SK-N-SH (cell line): ENCODE results near the gene SLC26A3. TPM values are rescaled to one million over a fixed set of nuclear protein-coding genes. Genes with fewer than 3 reads are reported as not detected.

Experiments
- CTCF ChIA-PET: fragments of 300-600, 350-600 bp; formaldehyde crosslinking; extraction: SDS; loops from one replicate; lab custom pipeline; 2021; lab: Yijun Ruan, JAX
- POLR2A ChIA-PET: fragments of 350-600 bp; sonication (Branson Sonifier 250); formaldehyde crosslinking; extraction: SDS; loops from one replicate; lab custom pipeline; 2020; ENCODE audit warnings: antibody characterized with exemption, inconsistent platforms; lab: Yijun Ruan, JAX
- DNase-seq: peaks from one replicate; pipeline ENCODE4 v3.0.0; 2012
- H2AFZ ChIP-seq: fragments of 200-600 bp; sonication (generic); 2 replicates; pipeline ENCODE4 v1.8.1; 2016; ENCODE audit warnings: antibody characterized with exemption, mild to moderate bottlenecking, low read depth
- H3F3A ChIP-seq: fragments of 200-600 bp; sonication (generic); replicated peaks from 2 replicates; pipeline ENCODE3; 2016; ENCODE audit warnings: antibody characterized with exemption, mild to moderate bottlenecking; ENCODE audit not compliant: insufficient read depth
- H3K27ac ChIP-seq, 2 experiments: fragments of 200-500 bp in 1 of 2; fragments of 200-600 bp in 1 of 2; sonication (Bioruptor generic) in 1 of 2; sonication (generic), shearing (Covaris generic) in 1 of 2; 2 replicates each; pipeline versions ENCODE4 v1.5.1 to v1.6.1; 2014 to 2016; ENCODE audit warnings: low read depth in 2 of 2, inconsistent platforms in 1 of 2, low read length in 1 of 2, mild to moderate bottlenecking in 1 of 2, mixed read lengths in 1 of 2
- H3K27me3 ChIP-seq: fragments of 200-600 bp; sonication (generic), shearing (Covaris generic); 2 replicates; pipeline ENCODE4 v1.6.1; 2016; ENCODE audit warnings: mixed run types; ENCODE audit not compliant: insufficient read depth
- H3K36me3 ChIP-seq, 2 experiments: fragments of 200-500 bp in 1 of 2; fragments of 200-600 bp in 1 of 2; sonication (Bioruptor generic) in 1 of 2; sonication (generic) in 1 of 2; replicated peaks in 1 of 2; 2 replicates each; pipeline versions ENCODE3 to v1.5.1; 2014 to 2016; ENCODE audit warnings: low read length in 1 of 2, mild to moderate bottlenecking in 1 of 2; ENCODE audit not compliant: insufficient read depth in 2 of 2, control insufficient read depth in 1 of 2
- H3K4me1 ChIP-seq, 2 experiments: fragments of 200-500 bp in 1 of 2; fragments of 200-600 bp in 1 of 2; sonication (Bioruptor generic) in 1 of 2; sonication (generic), shearing (Covaris generic) in 1 of 2; 2 replicates each; pipeline versions ENCODE4 v1.5.1 to v1.6.1; 2014 to 2016; ENCODE audit warnings: low read depth in 1 of 2, low read length in 1 of 2, mixed run types in 1 of 2; ENCODE audit not compliant: insufficient read depth in 2 of 2, control insufficient read depth in 1 of 2
- H3K4me2 ChIP-seq: fragments of 200-600 bp; sonication (generic), shearing (Covaris generic); 2 replicates; pipeline ENCODE4 v1.6.1; 2017; ENCODE audit warnings: mixed run types
- H3K4me3 ChIP-seq, 2 experiments: fragments of 200-500 bp in 1 of 2; fragments of 200-600 bp in 1 of 2; sonication (Bioruptor generic) in 1 of 2; sonication (generic), shearing (Covaris generic) in 1 of 2; 2 replicates each; pipeline versions ENCODE4 v1.5.1 to v1.8.1; 2014 to 2016; ENCODE audit warnings: low read depth in 2 of 2, inconsistent platforms in 1 of 2, low read length in 1 of 2, mild to moderate bottlenecking in 1 of 2, mixed read lengths in 1 of 2, moderate library complexity in 1 of 2
- H3K79me2 ChIP-seq: fragments of 200-600 bp; sonication (generic); 2 replicates; pipeline ENCODE4 v1.8.1; 2017; ENCODE audit warnings: mild to moderate bottlenecking; ENCODE audit not compliant: insufficient read depth
- H3K9ac ChIP-seq: fragments of 200-600 bp; sonication (generic); 2 replicates; pipeline ENCODE4 v1.6.1; 2017; ENCODE audit warnings: mixed run types
- H3K9me2 ChIP-seq: fragments of 200-600 bp; sonication (generic); 2 replicates; pipeline ENCODE4 v1.6.1; 2017; ENCODE audit warnings: mixed run types
- H3K9me3 ChIP-seq: fragments of 200-600 bp; sonication (generic); 2 replicates; pipeline ENCODE4 v1.6.1; 2017; ENCODE audit warnings: mixed run types, mild to moderate bottlenecking, moderate library complexity
- H4K20me1 ChIP-seq: fragments of 200-600 bp; sonication (generic); 2 replicates; pipeline ENCODE4 v1.6.1; 2017; ENCODE audit warnings: mild to moderate bottlenecking, mixed run types; ENCODE audit not compliant: insufficient read depth
- CHD2 ChIP-seq: fragments of 150-350 bp; IDR thresholded peaks from 2 replicates; pipeline ENCODE4 v1.6.1; 2018; ENCODE audit warnings: low read length; ENCODE audit not compliant: partially characterized antibody
- CTCF ChIP-seq: fragments of 200-600 bp; sonication (generic); IDR thresholded peaks from 2 replicates; pipeline ENCODE4 v1.6.1; 2017; ENCODE audit warnings: antibody characterized with exemption, mild to moderate bottlenecking, moderate library complexity
- EP300 ChIP-seq, 2 experiments: IDR thresholded peaks; 2 replicates each; pipeline versions ENCODE4 v1.4.0 to v1.6.1; 2012; ENCODE audit warnings: borderline replicate concordance in 1 of 2, low read depth in 1 of 2, low read length in 1 of 2
- EZH2phosphoT487 ChIP-seq: fragments of 200-600 bp; sonication (generic); IDR thresholded peaks from 2 replicates; pipeline ENCODE4 v1.6.1; 2017; ENCODE audit warnings: low read depth, mixed run types, mild to moderate bottlenecking, antibody characterized with exemption, moderate library complexity, borderline replicate concordance
- FOXM1 ChIP-seq: IDR thresholded peaks from 2 replicates; pipeline ENCODE4 v1.4.0; 2012; ENCODE audit warnings: low read depth, mild to moderate bottlenecking
- JUND ChIP-seq: IDR thresholded peaks from 2 replicates; pipeline ENCODE4 v1.4.0; 2012
- MAX ChIP-seq: IDR thresholded peaks from 2 replicates; pipeline ENCODE4 v1.4.0; 2012; ENCODE audit warnings: low read depth
- MXI1 ChIP-seq: IDR thresholded peaks from 2 replicates; pipeline ENCODE4 v1.6.1; 2012; ENCODE audit warnings: mild to moderate bottlenecking, low read depth, low read length, improper control_type of control experiment
- POLR2AphosphoS5 ChIP-seq: IDR thresholded peaks from 2 replicates; pipeline ENCODE4 v1.6.1; 2012; ENCODE audit warnings: low read depth, low read length
- RFX5 ChIP-seq: IDR thresholded peaks from 2 replicates; pipeline ENCODE4 v1.6.1; 2012; ENCODE audit warnings: mild to moderate bottlenecking, improper control_type of control experiment, low read length
- RXRA ChIP-seq: IDR thresholded peaks from 2 replicates; pipeline ENCODE4 v1.4.0; 2012; ENCODE audit warnings: low read depth, mild to moderate bottlenecking, borderline replicate concordance
- SIN3A ChIP-seq: IDR thresholded peaks from 2 replicates; pipeline ENCODE4 v1.6.1; 2012; ENCODE audit warnings: low read depth, mild to moderate bottlenecking, low read length, moderate library complexity, borderline replicate concordance
- TAF1 ChIP-seq: IDR thresholded peaks from 2 replicates; pipeline ENCODE4 v1.6.1; 2012; ENCODE audit warnings: low read depth, mild to moderate bottlenecking, low read length, moderate library complexity, borderline replicate concordance
- TCF12 ChIP-seq: IDR thresholded peaks from 2 replicates; pipeline ENCODE4 v1.4.0; 2012
- TEAD4 ChIP-seq: IDR thresholded peaks from 2 replicates; pipeline ENCODE4 v1.4.0; 2012; ENCODE audit warnings: mild to moderate bottlenecking, borderline replicate concordance; ENCODE audit not compliant: insufficient read depth
- USF1 ChIP-seq: IDR thresholded peaks from 2 replicates; pipeline ENCODE4 v1.4.0; 2012; ENCODE audit warnings: low read depth, borderline replicate concordance
- YY1 ChIP-seq: IDR thresholded peaks from 2 replicates; pipeline ENCODE4 v1.4.0; 2012; ENCODE audit warnings: low read depth, mild to moderate bottlenecking
- WGBS: methylation state at CpG from one replicate; pipeline ENCODE4 v1.1.6; 2017; ENCODE audit warnings: low lambda C conversion rate; 5-methylcytosine and 5-hydroxymethylcytosine counted together
- polyA plus RNA-seq, 3 experiments: library from polyadenylated mRNA; depleted of rRNA; stranded (reverse); fragments of >200 nt; gene quantifications; 2 replicates each; pipeline ENCODE4 v1.2.3, GENCODE V29; 2012

Gene SLC26A3
- polyA plus RNA-seq, 1 of the 3 experiments (the other 2 are of a cell fraction), result not detected

GRCh38 chr7:107783648-107784047 lies 19.4 kb downstream of the SLC26A3 start:
- DNase-seq, result no peak
- Histone ChIP-seq H4K20me1 (no peaks in the 10 kb centered on the region), H3K4me3 (no peak overlapping the region), H3K4me2 (no peak overlapping the region), H3K9me3 (no peaks in the 10 kb centered on the region), H3K9me2 (no peaks in the 10 kb centered on the region), H3F3A (no peaks in the 10 kb centered on the region), H2AFZ (no peak overlapping the region), H3K27me3 (peaks cover 12% of the 10 kb centered on the region; the same call in 1 of the 2 replicates), H3K79me2 (no peaks in the 10 kb centered on the region), H3K27ac (no peak overlapping the region), H3K9ac (no peak overlapping the region), H3K4me1 (no peaks in the 10 kb centered on the region; a peak in 1 of 4 replicates), H3K36me3 (no peaks in the 10 kb centered on the region)
- ChIA-PET CTCF (no interaction called here), POLR2A (no interaction called here)
- TF ChIP-seq CTCF (no peak), CHD2 (no peak), POLR2AphosphoS5 (no peak), TEAD4 (no peak), RXRA (no peak)
- WGBS, result 52% methylated on average over 1 of the region's 1 CpG

- TF ChIP-seq TAF1, result no peak
- no peak for TF ChIP-seq JUND
- no peak for TF ChIP-seq TEAD4
- no peak for TF ChIP-seq RFX5
- no peak for TF ChIP-seq RXRA
- no peak for TF ChIP-seq POLR2AphosphoS5
- no peak for TF ChIP-seq YY1
- no peak for TF ChIP-seq MAX
- TF ChIP-seq TCF12, result no peak
- no peak for TF ChIP-seq SIN3A
- no peak for TF ChIP-seq MXI1
- no peak for TF ChIP-seq FOXM1
- no peak for TF ChIP-seq EP300 (IDR thresholded peaks at IDR 0.05; ENCODE audit: borderline replicate concordance in 1 of 2, low read depth in 1 of 2, low read length in 1 of 2)
- TF ChIP-seq USF1, result no peak
- TF ChIP-seq EZH2phosphoT487, result no peak
- CTCF ChIA-PET, result no interaction called here
- Histone ChIP-seq H3K4me3 (no peak overlapping the region), H3K4me2 (no peak overlapping the region), H3K27me3 (peaks cover 12% of the 10 kb centered on the region; the same call in 1 of the 2 replicates), H2AFZ (no peak overlapping the region), H3K36me3 (no peaks in the 10 kb centered on the region), H4K20me1 (no peaks in the 10 kb centered on the region), H3K9me2 (no peaks in the 10 kb centered on the region), H3K9ac (no peak overlapping the region), H3K79me2 (no peaks in the 10 kb centered on the region), H3K4me1 (no peaks in the 10 kb centered on the region; a peak in 1 of 4 replicates), H3F3A (no peaks in the 10 kb centered on the region), H3K9me3 (no peaks in the 10 kb centered on the region), H3K27ac (no peak overlapping the region)
- DNase-seq, result no peak
- 60% methylated on average over 3 of the region's 3 CpGs for WGBS
- POLR2A ChIA-PET, result no interaction called here
Measured at GRCh38 chr7:107782374-107782773, 20.6 kb downstream of the SLC26A3 start.
